Activated CD4-positive, alpha-beta T cell treated with anti-CD3 and anti-CD28 coated beads for 4 hours (primary cell): ENCODE results near the gene SARDH.

ENCODE experiments used
- DNase-seq, 2 donors: peaks; one replicate each; pipeline ENCODE4 v3.0.0-alpha.2; 2020

Gene SARDH

GRCh38 chr9:133737774-133738639 lies at the start of gene SARDH:
TSS of gene SARDH (minus strand) at chr9:133738352. CDS start at chr9:133734173, 4,179 bp downstream.
- peak; percentile 15 to 23 for DNase-seq

GRCh38 chr9:133787754-133788025 lies 49.5 kb upstream of the SARDH start:
- DNase-seq = no peak

GRCh38 chr9:133786907-133787753 lies 49.0 kb upstream of the SARDH start:
- no peak for DNase-seq

- DNase-seq = no peak
These were observed 48.2 kb upstream of the SARDH start for GRCh38 chr9:133786371-133786753.

- DNase-seq = no peak
These were observed 47.7 kb upstream of the SARDH start for GRCh38 chr9:133785753-133786370.

GRCh38 chr9:133784731-133785561 lies 46.8 kb upstream of the SARDH start:
- no peak for DNase-seq

- no peak for DNase-seq
These were observed 45.2 kb upstream of the SARDH start for GRCh38 chr9:133783331-133783731.

- peak; percentile 62 to 65 for DNase-seq
These were observed 44.3 kb upstream of the SARDH start for GRCh38 chr9:133782157-133783130.

GRCh38 chr9:133781828-133782135 lies 43.6 kb upstream of the SARDH start:
- DNase-seq = no peak

GRCh38 chr9:133780962-133781827 lies 43.0 kb upstream of the SARDH start:
- no peak for DNase-seq

GRCh38 chr9:133780404-133780945 lies 42.3 kb upstream of the SARDH start:
- DNase-seq = no peak

- no peak for DNase-seq
These were observed 41.6 kb upstream of the SARDH start for GRCh38 chr9:133779516-133780403.

- DNase-seq = no peak
These were observed 40.9 kb upstream of the SARDH start for GRCh38 chr9:133779081-133779480.

GRCh38 chr9:133778336-133779013 lies 40.3 kb upstream of the SARDH start:
- DNase-seq = no peak

GRCh38 chr9:133777871-133778270 lies 39.7 kb upstream of the SARDH start:
- no peak for DNase-seq

- DNase-seq = no peak
These were observed 39.1 kb upstream of the SARDH start for GRCh38 chr9:133777068-133777791.

GRCh38 chr9:133775951-133776905 lies 38.1 kb upstream of the SARDH start:
- DNase-seq = no peak
